ENCODE results near the gene PLPP1.

PLPP1 gene

GRCh38 chr5:55502759-55503158 is 32.0 kb downstream of the PLPP1 start:
- DNase-seq, result no peak

GRCh38 chr5:55498457-55498856 is 36.3 kb downstream of the PLPP1 start:
- no peak for DNase-seq

GRCh38 chr5:55497712-55498111 is 37.1 kb downstream of the PLPP1 start:
- DNase-seq, result no peak

- no peak for DNase-seq
These were observed 39.5 kb downstream of the PLPP1 start for GRCh38 chr5:55495216-55495615.

- no peak for DNase-seq
These were observed 42.3 kb downstream of the PLPP1 start for GRCh38 chr5:55492449-55492848.

- no peak for DNase-seq
These were observed 49.7 kb downstream of the PLPP1 start for GRCh38 chr5:55485073-55485472.

GRCh38 chr5:55484531-55484930 is 50.2 kb downstream of the PLPP1 start:
- no peak for DNase-seq

GRCh38 chr5:55483885-55484284 is 50.9 kb downstream of the PLPP1 start:
- no peak for DNase-seq

GRCh38 chr5:55481293-55481855 is 53.4 kb downstream of the PLPP1 start:
- no peak for DNase-seq

- DNase-seq, result no peak
These were observed 54.0 kb downstream of the PLPP1 start for GRCh38 chr5:55480781-55481180.

GRCh38 chr5:55472642-55473041 is 62.1 kb downstream of the PLPP1 start:
- DNase-seq, result no peak

GRCh38 chr5:55471468-55471867 is 63.3 kb downstream of the PLPP1 start:
- DNase-seq, result no peak

GRCh38 chr5:55470282-55470681 is 64.5 kb downstream of the PLPP1 start:
- DNase-seq, result no peak

GRCh38 chr5:55469839-55470238 is 64.9 kb downstream of the PLPP1 start:
- no peak for DNase-seq

- no peak for DNase-seq
These were observed 66.8 kb downstream of the PLPP1 start for GRCh38 chr5:55467862-55468551.

- DNase-seq, result no peak
These were observed 71.2 kb downstream of the PLPP1 start for GRCh38 chr5:55463613-55464012.

- DNase-seq, result no peak
These were observed 75.2 kb downstream of the PLPP1 start for GRCh38 chr5:55459572-55459971.

GRCh38 chr5:55456216-55456895 is 78.4 kb downstream of the PLPP1 start:
- no peak for DNase-seq

- no peak for DNase-seq
These were observed 80.5 kb downstream of the PLPP1 start for GRCh38 chr5:55454282-55454681.

GRCh38 chr5:55453211-55453610 is 81.6 kb downstream of the PLPP1 start:
- DNase-seq, result no peak

- DNase-seq, result no peak
These were observed 82.8 kb downstream of the PLPP1 start for GRCh38 chr5:55451976-55452375.

GRCh38 chr5:55450050-55450765 is 84.6 kb downstream of the PLPP1 start:
- DNase-seq, result no peak

- no peak for DNase-seq
These were observed 88.0 kb downstream of the PLPP1 start for GRCh38 chr5:55446640-55447351.
